ENCODE measurements around the gene PDLIM1.

DNA sequence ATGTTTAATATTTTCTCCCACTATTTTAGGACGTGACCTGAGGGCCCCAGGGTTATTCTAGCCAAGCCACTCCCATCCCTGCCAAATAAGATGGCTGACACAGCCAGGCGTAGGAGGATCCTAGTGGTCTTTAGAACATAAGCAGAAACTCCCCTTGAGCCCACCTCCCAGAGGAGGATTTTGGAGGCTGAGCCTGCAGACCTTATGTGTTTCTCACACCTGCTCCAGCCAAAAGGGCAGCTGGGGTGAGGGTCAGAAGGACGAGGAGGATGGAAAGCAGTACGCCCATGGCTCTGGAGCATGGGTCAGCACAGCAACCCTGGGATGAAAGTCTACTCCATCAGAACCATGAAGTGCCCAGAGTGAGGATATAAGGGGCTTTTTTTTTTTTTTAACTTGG lies 39.9 kb downstream of the PDLIM1 start:
- TF ChIP-seq, protein P1, sequence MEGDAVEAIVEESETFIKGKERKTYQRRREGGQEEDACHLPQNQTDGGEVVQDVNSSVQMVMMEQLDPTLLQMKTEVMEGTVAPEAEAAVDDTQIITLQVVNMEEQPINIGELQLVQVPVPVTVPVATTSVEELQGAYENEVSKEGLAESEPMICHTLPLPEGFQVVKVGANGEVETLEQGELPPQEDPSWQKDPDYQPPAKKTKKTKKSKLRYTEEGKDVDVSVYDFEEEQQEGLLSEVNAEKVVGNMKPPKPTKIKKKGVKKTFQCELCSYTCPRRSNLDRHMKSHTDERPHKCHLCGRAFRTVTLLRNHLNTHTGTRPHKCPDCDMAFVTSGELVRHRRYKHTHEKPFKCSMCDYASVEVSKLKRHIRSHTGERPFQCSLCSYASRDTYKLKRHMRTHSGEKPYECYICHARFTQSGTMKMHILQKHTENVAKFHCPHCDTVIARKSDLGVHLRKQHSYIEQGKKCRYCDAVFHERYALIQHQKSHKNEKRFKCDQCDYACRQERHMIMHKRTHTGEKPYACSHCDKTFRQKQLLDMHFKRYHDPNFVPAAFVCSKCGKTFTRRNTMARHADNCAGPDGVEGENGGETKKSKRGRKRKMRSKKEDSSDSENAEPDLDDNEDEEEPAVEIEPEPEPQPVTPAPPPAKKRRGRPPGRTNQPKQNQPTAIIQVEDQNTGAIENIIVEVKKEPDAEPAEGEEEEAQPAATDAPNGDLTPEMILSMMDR (conservative IDR thresholded peaks at IDR 0.05): no peak
- TF ChIP-seq EZH2 (IDR thresholded peaks at IDR 0.05; ENCODE audit: low read depth): no peak
